Esophagus muscularis mucosa (tissue), 4 donors: ENCODE measurements around the gene IER3IP1. TPM values are rescaled to one million over a fixed set of nuclear protein-coding genes. Genes with fewer than 3 reads are reported as not detected.

Source experiments
- DNase-seq: peaks from one replicate; pipeline ENCODE4 v3.0.0-alpha.2; 2017; ENCODE audit errors: extremely low spot score
- H3K27ac ChIP-seq, 4 donors: fragments of 200-600 bp; sonication (generic); replicated peaks in 1 of 4; 1 replicate in 3 of 4; 2 replicates in 1 of 4; pipeline ENCODE4 v1.5.1; 2016 to 2019; ENCODE audit warnings: mild to moderate bottlenecking in 1 of 4
- H3K27me3 ChIP-seq, 4 donors: fragments of 200-600 bp; sonication (generic); one replicate each; pipeline versions ENCODE4 v1.5.1 to v1.6.0; 2016 to 2019
- H3K36me3 ChIP-seq, 4 donors: fragments of 200-600 bp; sonication (generic); one replicate each; pipeline ENCODE4 v1.5.1; 2016 to 2019
- H3K4me1 ChIP-seq, 4 donors: fragments of 200-600 bp; sonication (generic); one replicate each; pipeline ENCODE4 v1.5.1; 2016 to 2019
- H3K4me3 ChIP-seq, 4 donors: fragments of 200-600 bp; sonication (generic); 1 replicate in 2 of 4; 2 replicates in 2 of 4; pipeline ENCODE4 v1.5.1; 2016 to 2019; ENCODE audit warnings: mild to moderate bottlenecking in 4 of 4, moderate library complexity in 1 of 4
- H3K9me3 ChIP-seq, 4 donors: fragments of 200-600 bp; sonication (generic); 1 replicate in 3 of 4; 2 replicates in 1 of 4; pipeline ENCODE4 v1.5.1; 2016 to 2019
- CTCF ChIP-seq, 3 experiments: fragments of 200-600 bp in 2 of 3; fragments of 450-650 bp in 1 of 3; sonication (generic) in 2 of 3; IDR thresholded peaks; one replicate each; pipeline ENCODE4 v1.5.1; 2017 to 2019; ENCODE audit warnings: antibody characterized with exemption in 3 of 3, mild to moderate bottlenecking in 2 of 3, moderate library complexity in 1 of 3
- EP300 ChIP-seq: sonication (generic); formaldehyde crosslinking; IDR thresholded peaks from one replicate; pipeline ENCODE4 v1.6.1; 2017; ENCODE audit warnings: antibody characterized with exemption
- POLR2A ChIP-seq: fragments of 450-650 bp; IDR thresholded peaks from one replicate; pipeline ENCODE4 v1.6.1; 2017; ENCODE audit warnings: antibody characterized with exemption, moderate library complexity, mild to moderate bottlenecking, low read depth
- POLR2AphosphoS5 ChIP-seq, 2 donors: sonication (generic); formaldehyde crosslinking; IDR thresholded peaks; one replicate each; pipeline ENCODE4 v1.6.1; 2017; ENCODE audit warnings: antibody characterized with exemption in 2 of 2
- WGBS: methylation state at CpG from one replicate; pipeline ENCODE4 v1.1.5; 2018; 5-methylcytosine and 5-hydroxymethylcytosine counted together
- intact Hi-C: fragments of 100-400 bp; cut with DNase I; formaldehyde crosslinking; loops from one replicate; pipeline ENCODE4 v1.15.1; 2023
- total RNA-seq, 4 donors: library from RNA; depleted of rRNA; stranded (reverse); fragments of >200 nt; gene quantifications; one replicate each; pipeline versions ENCODE4 v1.1.0 to v1.2.1, GENCODE V29; 2016

Gene IER3IP1
- total RNA-seq, 4 donors from 2014 or later, result 7.0 to 9.1 (median 7.5) TPM

DNA sequence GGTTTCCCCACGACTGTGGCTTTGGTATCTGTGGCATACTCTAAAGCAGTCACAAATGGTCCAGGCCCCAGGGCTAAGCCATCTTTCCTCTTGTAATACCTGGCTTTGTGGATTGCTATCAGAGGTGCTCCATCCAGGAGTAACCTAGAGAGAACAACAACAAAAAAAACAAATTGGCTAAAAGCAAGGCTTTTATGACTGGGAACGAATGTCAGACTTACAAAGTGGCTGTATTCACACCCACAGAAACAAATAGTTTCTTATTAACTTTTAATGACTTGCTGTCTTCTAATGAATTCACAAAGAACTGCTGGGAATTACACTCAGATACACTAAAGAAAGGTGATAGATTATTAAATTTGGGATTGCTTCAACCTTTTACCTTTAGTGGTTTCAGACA lies 61.0 kb downstream of the IER3IP1 start:
- Histone ChIP-seq H3K36me3 (peaks cover 19 to 70% (median 59%) of the 10 kb centered on the region in 4 donors), H3K4me3 (no peak overlapping the region), H3K27me3 (no peaks in the 10 kb centered on the region), H3K9me3 (no peaks in the 10 kb centered on the region), H3K27ac (no peak overlapping the region), H3K4me1 (no peaks in the 10 kb centered on the region)
- intact Hi-C loops, result no loop called here
- 84% methylated on average over 2 of the region's 2 CpGs for WGBS
- TF ChIP-seq POLR2A, result no peak
- TF ChIP-seq CTCF (IDR thresholded peaks at IDR 0.05), result no peak
- TF ChIP-seq POLR2AphosphoS5 (IDR thresholded peaks at IDR 0.05), result no peak
- no peak for TF ChIP-seq EP300
- DNase-seq, result no peak

GRCh38 chr18:47113796-47114540 lies 62.2 kb downstream of the IER3IP1 start:
- no peak overlapping the region for H3K27ac ChIP-seq
- no peaks in the 10 kb centered on the region for H3K27me3 ChIP-seq
- H3K36me3 ChIP-seq, result peaks cover 19 to 75% (median 62%) of the 10 kb centered on the region in 4 donors
- no peak for DNase-seq
- 100% methylated on average over 2 of the region's 2 CpGs for WGBS
- TF ChIP-seq CTCF (IDR thresholded peaks at IDR 0.05) (no peak), EP300 (no peak), POLR2A (no peak)
- H3K9me3 ChIP-seq, result no peaks in the 10 kb centered on the region
- intact Hi-C loops, result no loop called here
- H3K4me3 ChIP-seq, result no peak overlapping the region
- no peaks in the 10 kb centered on the region for H3K4me1 ChIP-seq

DNA sequence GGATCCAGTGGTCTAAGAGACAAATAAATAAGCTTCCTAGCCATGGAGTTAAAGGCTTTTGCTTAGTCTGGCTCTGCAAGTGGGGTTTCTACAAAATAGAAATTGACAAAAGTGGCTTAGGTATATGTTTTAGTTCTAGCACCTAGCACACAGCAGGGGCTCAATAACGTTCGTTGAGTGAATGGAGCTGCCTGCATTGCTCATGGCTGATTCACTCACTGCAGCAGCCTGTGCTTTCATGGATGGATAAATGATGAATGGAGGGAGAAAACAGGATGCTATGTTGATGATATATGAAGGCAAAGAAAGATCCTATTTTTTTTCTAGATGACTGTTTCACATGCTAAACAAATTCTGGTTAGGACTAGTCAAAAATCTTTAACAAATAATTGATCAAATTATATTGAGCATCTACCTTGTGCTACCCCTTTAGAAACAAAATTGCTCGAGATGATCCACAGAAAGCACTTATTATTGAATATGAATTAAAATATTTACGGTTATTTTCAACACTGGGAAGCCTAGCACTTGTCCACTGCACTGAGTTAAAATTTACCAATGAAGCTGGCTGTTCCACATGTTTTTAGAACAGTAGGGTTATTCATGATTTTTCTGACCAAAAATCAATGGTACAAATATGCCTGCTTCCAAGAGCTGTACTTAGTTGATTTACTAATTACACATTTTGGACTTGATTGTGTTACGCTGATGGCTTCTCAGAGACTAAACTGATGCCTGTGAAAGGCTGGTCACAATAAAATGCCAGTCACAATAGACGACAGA lies 65.5 kb downstream of the IER3IP1 start:
- H3K4me3 ChIP-seq, result no peak overlapping the region
- intact Hi-C loops, result no loop called here
- TF ChIP-seq EP300 (no peak), CTCF (IDR thresholded peaks at IDR 0.05) (no peak), POLR2AphosphoS5 (IDR thresholded peaks at IDR 0.05) (no peak), POLR2A (no peak)

DNA sequence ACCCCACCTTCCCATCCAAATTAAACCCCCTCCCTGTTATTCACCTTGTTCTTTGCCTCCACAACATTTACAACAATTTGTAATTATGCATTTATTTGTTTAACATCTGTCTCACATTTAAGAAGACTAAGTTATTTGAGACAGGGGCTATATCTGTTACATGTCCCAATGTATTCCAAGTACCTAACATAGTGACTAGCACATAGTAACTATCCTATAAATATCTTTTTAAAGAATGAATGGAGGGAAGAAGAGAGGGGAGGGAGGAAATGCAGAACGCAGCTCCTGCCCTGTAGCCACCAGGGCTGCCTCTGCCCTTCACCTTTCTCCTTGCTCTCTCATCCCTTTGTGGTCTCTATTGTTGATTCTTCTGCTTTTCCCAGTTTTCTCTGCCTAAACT lies 66.4 kb downstream of the IER3IP1 start:
- DNase-seq, result no peak
- H3K4me3 ChIP-seq, result no peak overlapping the region
- TF ChIP-seq POLR2AphosphoS5 (IDR thresholded peaks at IDR 0.05), result no peak
- TF ChIP-seq POLR2A, result no peak
- TF ChIP-seq EP300, result no peak
- TF ChIP-seq CTCF (IDR thresholded peaks at IDR 0.05), result no peak
- no peaks in the 10 kb centered on the region for H3K27me3 ChIP-seq
- no peaks in the 10 kb centered on the region for H3K9me3 ChIP-seq
- no peaks in the 10 kb centered on the region for H3K4me1 ChIP-seq
- 81% methylated on average over 1 of the region's 1 CpG for WGBS
- H3K27ac ChIP-seq, result no peak overlapping the region
- peaks cover 15 to 93% (median 71%) of the 10 kb centered on the region in 4 donors for H3K36me3 ChIP-seq
- intact Hi-C loops, result no loop called here

More for the DNA sequence above, 65.5 kb downstream of the IER3IP1 start:
- WGBS, result 94% methylated on average over 6 of the region's 6 CpGs
- Histone ChIP-seq H3K27me3 (no peaks in the 10 kb centered on the region), H3K9me3 (no peaks in the 10 kb centered on the region), H3K27ac (no peak overlapping the region), H3K36me3 (peaks cover 19 to 93% (median 78%) of the 10 kb centered on the region in 4 donors), H3K4me1 (no peaks in the 10 kb centered on the region)
- DNase-seq, result no peak
